Erythroblast (primary cell): ENCODE measurements around the gene PDCD7.
"Not testable (repeated sequence)": the region's sequence is repeated elsewhere in the genome, so short reads cannot be mapped to it uniquely, and the experiment has no call there.

Experiments
- DNase-seq, 2 experiments: peaks; one replicate each; lab custom pipeline; 2025; lab: John Stamatoyannopoulos, UW
- GATA1 ChIP-seq: IDR thresholded peaks from 2 replicates; pipeline ENCODE4 v1.6.1; 2011; ENCODE audit warnings: low read depth, mild to moderate bottlenecking, control low read depth, low read length, moderate library complexity
- POLR2A ChIP-seq: IDR thresholded peaks from 2 replicates; pipeline ENCODE4 v1.6.1; 2011; ENCODE audit warnings: mild to moderate bottlenecking, low read length

The PDCD7 gene, protein sequence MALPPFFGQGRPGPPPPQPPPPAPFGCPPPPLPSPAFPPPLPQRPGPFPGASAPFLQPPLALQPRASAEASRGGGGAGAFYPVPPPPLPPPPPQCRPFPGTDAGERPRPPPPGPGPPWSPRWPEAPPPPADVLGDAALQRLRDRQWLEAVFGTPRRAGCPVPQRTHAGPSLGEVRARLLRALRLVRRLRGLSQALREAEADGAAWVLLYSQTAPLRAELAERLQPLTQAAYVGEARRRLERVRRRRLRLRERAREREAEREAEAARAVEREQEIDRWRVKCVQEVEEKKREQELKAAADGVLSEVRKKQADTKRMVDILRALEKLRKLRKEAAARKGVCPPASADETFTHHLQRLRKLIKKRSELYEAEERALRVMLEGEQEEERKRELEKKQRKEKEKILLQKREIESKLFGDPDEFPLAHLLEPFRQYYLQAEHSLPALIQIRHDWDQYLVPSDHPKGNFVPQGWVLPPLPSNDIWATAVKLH

DNA sequence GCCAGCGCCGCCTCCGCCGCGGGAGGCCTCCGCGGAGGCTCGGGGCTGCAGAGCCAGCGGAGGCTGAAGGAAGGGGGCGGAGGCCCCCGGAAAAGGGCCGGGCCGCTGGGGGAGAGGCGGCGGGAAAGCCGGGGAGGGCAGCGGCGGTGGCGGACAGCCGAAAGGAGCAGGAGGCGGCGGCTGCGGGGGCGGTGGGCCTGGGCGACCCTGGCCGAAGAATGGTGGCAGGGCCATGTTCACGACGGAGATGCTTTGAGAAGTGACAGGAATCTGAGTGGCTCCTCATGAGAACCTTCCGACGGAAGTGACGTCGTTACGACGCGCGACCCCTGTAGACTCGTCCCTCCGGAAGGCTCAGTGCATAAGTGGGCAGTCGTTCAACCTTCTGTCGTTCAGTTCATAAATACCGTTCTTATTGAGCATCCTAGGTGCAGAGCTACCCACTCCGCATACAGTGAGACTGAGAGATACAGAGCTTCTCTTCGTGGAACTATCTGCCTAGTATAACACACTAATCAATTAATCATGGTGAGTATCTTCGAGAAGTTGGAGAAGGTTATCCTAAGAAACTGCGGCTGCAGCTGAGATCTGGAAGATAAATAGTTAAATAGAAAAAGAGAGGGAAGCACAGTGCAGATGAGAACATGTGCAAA lies at the start of gene PDCD7:
TSS of gene PDCD7 (minus strand) at position 261 of the 653 bp plus-strand sequence. CDS start at position 234, 27 bp downstream.
- TF ChIP-seq POLR2A (peak; percentile 92), GATA1 (no peak)
- peak; percentile 94 to 96 for DNase-seq

DNA sequence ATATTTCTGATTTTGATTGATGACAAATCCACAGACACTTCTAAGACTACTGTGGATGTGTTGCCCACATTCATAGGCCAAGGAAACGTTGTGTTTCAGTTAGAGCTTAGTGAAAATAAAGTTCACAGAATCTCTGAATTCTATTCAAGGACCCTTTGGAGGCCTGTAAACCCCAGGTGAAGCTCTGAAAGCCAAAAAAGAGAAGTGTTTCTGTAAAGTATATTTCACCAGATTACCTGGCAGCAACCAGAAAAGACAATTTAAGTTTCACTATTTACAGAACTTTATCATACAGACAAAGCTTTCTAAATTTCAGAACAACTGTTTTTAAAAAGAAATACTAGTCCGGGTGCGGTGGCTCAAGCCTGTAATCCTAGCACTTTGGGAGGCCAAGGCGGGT lies 48.9 kb upstream of the PDCD7 start:
- DNase-seq, result no peak
- TF ChIP-seq GATA1 (no peak), POLR2A (no peak)

DNA sequence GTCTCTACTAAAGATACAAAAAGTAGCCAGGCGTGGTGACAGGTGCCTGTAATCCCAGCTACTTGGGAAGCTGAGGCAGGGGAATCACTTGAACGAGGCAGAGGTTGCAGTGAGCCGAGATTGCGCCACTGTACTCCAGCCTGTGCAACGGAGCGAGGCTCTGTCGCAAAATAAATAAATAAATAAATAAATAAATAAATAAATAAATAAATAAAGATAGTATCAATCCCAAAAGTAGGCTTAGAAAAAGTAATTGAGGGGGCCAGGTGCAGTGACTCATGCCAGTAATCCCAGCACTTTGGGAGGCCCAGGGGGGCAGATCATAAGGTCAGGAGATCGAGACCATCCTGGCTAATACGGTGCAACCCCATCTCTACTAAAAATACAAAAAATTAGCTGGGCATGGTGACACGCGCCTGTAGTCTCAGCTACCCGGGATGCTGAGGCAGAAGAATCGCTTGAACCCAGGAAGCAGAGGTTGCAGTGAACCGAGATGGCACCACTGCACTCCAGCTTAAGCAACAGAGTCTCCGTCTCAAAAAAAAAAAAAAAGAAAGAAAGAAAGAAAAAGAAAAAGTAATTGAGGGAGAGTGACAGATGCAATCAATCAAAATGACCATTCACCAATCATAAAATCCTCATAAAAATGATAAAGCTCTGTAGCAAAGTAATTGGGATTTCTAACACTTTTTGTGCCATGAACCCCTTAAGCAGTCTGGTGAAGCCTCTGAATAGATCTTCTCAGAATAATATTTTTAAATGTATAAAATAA lies 48.2 kb upstream of the PDCD7 start:
- not testable (repeated sequence) for DNase-seq

DNA sequence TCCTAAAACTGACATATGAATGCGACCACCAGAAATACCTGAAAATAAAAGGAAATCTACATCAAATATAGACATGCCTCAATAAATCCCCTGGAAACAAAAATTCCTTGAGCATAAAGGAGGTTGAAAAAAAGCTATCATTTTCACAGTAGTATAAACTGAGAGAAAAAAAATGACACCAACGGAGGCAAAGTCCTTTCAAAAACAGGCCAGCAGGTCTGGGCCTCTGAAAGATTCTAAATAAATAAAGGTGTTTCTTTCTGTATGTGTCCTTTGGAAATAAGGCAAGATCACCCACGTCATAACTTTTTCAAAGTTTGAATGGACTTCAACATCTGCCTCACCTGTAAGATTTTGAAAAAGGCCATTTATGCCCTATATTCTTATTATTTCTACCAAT lies 46.6 kb upstream of the PDCD7 start:
- TF ChIP-seq POLR2A (no peak), GATA1 (no peak)

DNA sequence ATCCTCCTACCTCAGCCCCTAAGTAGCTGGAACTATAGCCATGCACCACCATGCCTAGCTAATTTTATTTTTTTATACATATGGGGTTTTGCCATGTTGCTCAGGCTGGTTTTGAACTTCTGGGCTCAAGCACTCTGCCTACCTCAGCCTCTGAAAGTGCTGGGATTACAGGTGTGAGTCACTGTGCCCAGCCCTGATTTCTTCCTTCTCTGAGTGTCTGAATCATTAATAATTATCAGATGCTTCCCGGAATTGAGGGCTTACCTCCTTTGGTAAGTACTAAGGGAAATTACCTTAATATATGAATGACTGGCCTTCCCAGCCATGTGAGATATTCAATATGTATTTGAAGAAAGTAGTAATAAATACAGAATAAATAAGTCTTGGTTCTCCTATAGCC lies 44.3 kb upstream of the PDCD7 start:
- TF ChIP-seq POLR2A, result no peak
- no peak for TF ChIP-seq GATA1

More for the DNA sequence above, 46.6 kb upstream of the PDCD7 start:
- DNase-seq, result no peak

DNA sequence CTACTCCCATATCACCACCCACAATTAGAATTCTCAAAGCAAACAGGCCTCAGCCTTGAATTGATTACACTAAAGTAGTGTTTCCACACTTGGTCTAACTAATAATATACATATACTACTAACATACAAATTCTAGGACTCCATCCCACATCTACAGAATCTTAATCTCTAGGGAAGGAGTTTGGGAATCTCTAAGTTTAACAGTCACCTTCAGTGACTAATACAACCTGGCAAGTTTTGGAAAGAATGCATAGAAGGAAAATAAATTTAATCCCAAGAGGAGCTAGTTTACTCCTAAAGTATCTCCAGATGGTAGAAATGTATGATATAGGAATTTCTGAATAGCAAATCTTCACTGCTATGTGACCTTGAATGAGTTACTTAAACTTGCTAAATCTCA lies 42.4 kb upstream of the PDCD7 start:
- TF ChIP-seq POLR2A, result no peak
- TF ChIP-seq GATA1, result no peak

More for the DNA sequence above, 44.3 kb upstream of the PDCD7 start:
- peak in 1 of 2 experiments; percentile 19 for DNase-seq

DNA sequence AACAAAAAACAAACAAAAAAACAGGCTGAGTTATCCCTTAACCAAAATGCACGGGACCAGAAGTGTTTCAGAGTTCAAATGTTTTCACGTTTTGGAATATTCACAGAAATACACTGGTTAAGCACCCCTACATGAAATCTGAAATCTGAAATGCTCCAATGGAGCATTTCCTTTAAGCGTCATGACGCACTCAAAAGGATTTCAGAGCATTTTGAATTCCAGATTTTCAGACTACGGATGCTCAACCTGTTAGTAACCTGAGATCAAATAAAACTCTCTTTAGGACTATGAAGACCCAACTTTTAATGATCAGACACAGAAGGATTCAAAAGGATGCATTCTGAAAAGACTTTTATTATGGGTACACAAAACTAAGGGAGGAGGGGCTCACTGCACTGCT lies 41.9 kb upstream of the PDCD7 start:
- TF ChIP-seq POLR2A (no peak), GATA1 (no peak)
- DNase-seq, result no peak

More for the DNA sequence above, 42.4 kb upstream of the PDCD7 start:
- no peak for DNase-seq

DNA sequence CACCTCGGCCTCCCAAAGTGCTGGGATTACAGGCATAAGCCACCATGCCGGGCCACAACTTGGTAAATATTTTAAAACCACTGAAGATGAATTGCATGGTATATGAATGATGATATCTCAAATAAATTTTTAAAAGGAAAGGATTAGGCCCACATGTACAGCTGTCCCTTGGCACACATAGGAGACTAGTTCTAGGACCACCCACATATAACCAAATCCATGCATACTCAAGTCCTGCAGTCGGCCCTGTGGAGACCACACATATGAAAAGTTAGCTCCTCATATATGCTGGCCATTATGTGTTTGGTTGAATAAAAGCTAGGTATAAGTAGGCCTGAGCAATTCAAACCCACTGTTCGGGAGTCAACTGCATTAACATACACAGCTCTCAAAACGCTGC lies 40.9 kb upstream of the PDCD7 start:
- no peak for DNase-seq
- TF ChIP-seq GATA1 (no peak), POLR2A (no peak)

DNA sequence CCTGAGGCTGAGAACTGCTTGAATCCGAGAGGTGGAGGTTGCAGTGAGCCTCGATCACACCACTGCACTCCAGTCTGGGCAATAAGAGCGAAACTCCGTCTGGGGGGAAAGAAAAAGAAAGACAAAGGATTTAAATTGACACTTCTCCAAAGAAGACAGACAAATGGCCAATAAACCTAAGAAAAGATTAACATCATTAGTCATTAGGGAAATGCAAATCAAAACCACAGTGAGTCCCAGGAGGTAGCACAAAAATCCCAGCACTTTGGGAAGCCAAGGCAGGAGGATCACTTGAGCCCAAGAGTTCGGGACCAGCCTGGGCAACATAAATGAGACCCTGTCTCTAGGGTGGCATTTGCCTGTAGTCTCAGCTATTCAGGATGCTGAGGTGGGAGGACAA lies 38.9 kb upstream of the PDCD7 start:
- no peak for TF ChIP-seq GATA1
- no peak for TF ChIP-seq POLR2A
- DNase-seq, result no peak

DNA sequence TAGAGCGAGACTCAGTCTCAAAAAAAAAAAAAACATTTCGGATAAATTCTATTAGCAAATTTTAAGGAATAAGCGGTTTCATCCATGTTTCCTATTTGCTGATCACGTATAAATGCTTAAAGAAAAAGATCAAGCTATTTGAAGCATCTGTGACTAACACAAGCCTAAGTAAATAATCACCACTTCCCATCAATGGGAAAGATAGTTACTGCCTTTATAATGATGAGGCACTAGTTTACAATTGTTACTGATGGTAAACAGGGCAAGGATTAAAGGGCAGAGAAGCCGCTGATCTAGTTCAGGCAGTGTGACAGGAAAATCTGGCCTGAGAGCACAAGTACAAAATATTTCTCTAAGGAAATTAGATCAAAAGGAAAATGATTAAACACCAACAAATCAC lies 37.8 kb upstream of the PDCD7 start:
- TF ChIP-seq POLR2A (no peak), GATA1 (no peak)
- no peak for DNase-seq

DNA sequence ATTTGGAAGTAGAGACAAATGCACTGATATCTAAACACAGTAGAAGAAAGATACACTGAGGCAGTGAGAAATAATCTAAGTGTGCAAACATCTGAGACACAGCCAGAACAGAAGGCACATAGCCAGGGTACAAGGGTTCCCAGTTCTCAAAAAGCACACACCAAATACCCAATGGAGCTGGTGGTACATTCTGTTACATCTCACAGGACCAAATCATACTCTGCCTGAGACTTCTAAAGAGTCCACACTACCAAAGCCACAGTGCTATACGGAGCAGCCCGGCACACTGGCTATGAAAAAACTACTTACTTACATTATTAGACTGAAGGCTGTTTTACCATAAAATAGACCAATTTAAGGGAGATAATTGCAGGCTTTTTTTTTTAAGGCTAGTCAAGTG lies 32.3 kb upstream of the PDCD7 start:
- no peak for DNase-seq
- TF ChIP-seq GATA1, result no peak
- TF ChIP-seq POLR2A, result no peak

DNA sequence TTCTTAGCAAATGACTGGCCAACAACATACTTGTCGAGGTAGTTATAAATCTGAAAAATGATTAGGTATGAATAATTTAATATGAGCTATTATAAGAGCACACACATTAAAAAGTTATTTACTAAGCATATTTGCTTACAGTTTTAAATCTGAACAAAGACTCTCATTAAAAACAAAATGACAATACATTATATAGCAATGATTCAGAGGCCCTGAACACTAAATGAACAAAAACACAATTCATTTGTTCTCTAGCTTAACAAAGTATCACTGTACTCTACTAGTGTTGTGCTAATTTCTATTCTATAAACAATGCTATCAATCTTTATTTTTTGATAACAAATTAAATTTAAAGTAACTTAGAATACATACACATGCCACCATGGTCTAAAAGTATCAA lies 30.5 kb upstream of the PDCD7 start:
- no peak for DNase-seq
- TF ChIP-seq POLR2A (no peak), GATA1 (no peak)

DNA sequence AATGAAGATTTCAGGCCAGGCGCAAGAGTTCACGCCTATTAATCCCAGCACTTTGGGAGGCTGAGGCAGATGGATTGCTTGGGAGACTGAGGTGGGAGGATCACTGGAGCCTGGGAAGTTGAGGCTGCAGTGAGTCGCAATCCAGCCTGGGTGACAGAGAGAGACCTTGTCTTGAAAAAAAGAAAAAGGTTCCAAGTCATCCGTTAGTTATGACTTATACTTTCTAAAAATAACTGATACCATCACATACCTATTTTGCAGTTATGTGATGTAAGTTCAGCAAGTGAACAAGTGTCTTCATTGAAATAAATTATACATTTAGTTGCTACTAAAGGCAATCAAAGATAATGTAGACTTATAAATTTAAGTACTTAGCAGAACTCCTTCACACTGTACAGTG lies 29.4 kb upstream of the PDCD7 start:
- DNase-seq, result no peak
- no peak for TF ChIP-seq GATA1
- no peak for TF ChIP-seq POLR2A

DNA sequence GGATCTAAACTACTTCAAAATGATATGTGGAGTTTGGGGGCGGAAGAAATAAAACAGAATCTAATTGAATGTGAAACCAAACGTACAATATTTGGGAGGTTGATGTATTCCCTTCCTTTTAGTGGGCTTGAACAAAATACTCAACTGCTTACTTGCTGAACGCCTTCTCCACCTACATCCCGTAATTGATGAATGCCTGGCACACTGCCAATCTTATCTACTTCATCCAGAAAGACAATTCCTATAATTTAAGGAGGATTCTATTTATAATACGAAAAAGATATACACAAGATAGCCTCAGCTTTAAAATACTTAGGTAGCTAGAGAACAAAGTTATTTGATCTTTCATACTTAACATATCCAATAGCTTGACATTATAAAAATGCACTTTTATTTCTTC lies 23.1 kb upstream of the PDCD7 start:
- TF ChIP-seq POLR2A (no peak), GATA1 (no peak)

More for the DNA sequence above, 23.1 kb upstream of the PDCD7 start:
- DNase-seq, result peak in 1 of 2 experiments; percentile 11
